Mesendoderm (in vitro differentiated cells): ENCODE measurements around the gene NUP62.

Experiments used
- DNase-seq: peaks from one replicate; pipeline ENCODE4 v3.0.0; 2013
- H2AK5ac ChIP-seq: 2 replicates; pipeline ENCODE4 v1.6.1; 2013; ENCODE audit warnings: low read length, inconsistent platforms
- H2BK120ac ChIP-seq: 2 replicates; pipeline ENCODE4 v1.6.1; 2013; ENCODE audit warnings: low read depth, mild to moderate bottlenecking, low read length, moderate library complexity, mixed read lengths
- H2BK15ac ChIP-seq: replicated peaks from 2 replicates; pipeline ENCODE4 v1.6.1; 2013; ENCODE audit warnings: low read depth, mild to moderate bottlenecking, moderate library complexity
- H2BK5ac ChIP-seq: 2 replicates; pipeline ENCODE4 v1.6.1; 2013; ENCODE audit warnings: low read length, inconsistent platforms
- H3K18ac ChIP-seq: 2 replicates; pipeline ENCODE4 v1.6.1; 2013; ENCODE audit warnings: mild to moderate bottlenecking, low read length, mixed read lengths
- H3K23ac ChIP-seq: one replicate; pipeline ENCODE4 v1.6.1; 2013; ENCODE audit warnings: low read length
- H3K27ac ChIP-seq: 2 replicates; pipeline ENCODE4 v1.5.1; 2013; ENCODE audit warnings: low read depth, mild to moderate bottlenecking, inconsistent platforms, low read length, moderate library complexity
- H3K27me3 ChIP-seq: 2 replicates; pipeline ENCODE4 v1.6.1; 2013; ENCODE audit warnings: low read length, control low read depth, mild to moderate bottlenecking, inconsistent platforms; ENCODE audit not compliant: insufficient read depth, poor library complexity
- H3K36me3 ChIP-seq: 2 replicates; pipeline ENCODE4 v1.6.1; 2013; ENCODE audit warnings: low read length, inconsistent platforms; ENCODE audit not compliant: control insufficient read depth, insufficient read depth
- H3K4ac ChIP-seq: one replicate; pipeline ENCODE4 v1.6.1; 2013; ENCODE audit warnings: low read depth, mild to moderate bottlenecking, low read length, moderate library complexity
- H3K4me1 ChIP-seq: 2 replicates; pipeline ENCODE4 v1.6.1; 2013; ENCODE audit warnings: low read depth, low read length, inconsistent platforms; ENCODE audit not compliant: control insufficient read depth
- H3K4me2 ChIP-seq: 2 replicates; pipeline ENCODE4 v1.6.1; 2013; ENCODE audit warnings: low read length
- H3K4me3 ChIP-seq: 2 replicates; pipeline ENCODE4 v1.5.1; 2013; ENCODE audit warnings: mild to moderate bottlenecking, low read length
- H3K56ac ChIP-seq: one replicate; pipeline ENCODE4 v1.6.1; 2013; ENCODE audit warnings: low read length
- H3K79me1 ChIP-seq: 2 replicates; pipeline ENCODE4 v1.6.1; 2013; ENCODE audit warnings: low read length, inconsistent platforms
- H3K79me2 ChIP-seq: 2 replicates; pipeline ENCODE4 v1.6.1; 2013; ENCODE audit warnings: mild to moderate bottlenecking, low read length; ENCODE audit not compliant: control insufficient read depth, insufficient read depth
- H3K9ac ChIP-seq: 2 replicates; pipeline ENCODE4 v1.6.1; 2013; ENCODE audit warnings: low read length, inconsistent platforms
- H4K5ac ChIP-seq: one replicate; pipeline ENCODE4 v1.6.1; 2013; ENCODE audit warnings: low read length
- H4K8ac ChIP-seq: one replicate; pipeline ENCODE4 v1.6.1; 2013; ENCODE audit warnings: low read depth, mild to moderate bottlenecking, control low read depth, low read length, moderate library complexity
- WGBS: extraction: QIAGEN DNeasy Blood & Tissue Kit; methylation state at CpG from one replicate; pipeline ENCODE4 v1.1.7; 2013; ENCODE audit warnings: low lambda C conversion rate, missing lambda C conversion rate; ENCODE audit not compliant: insufficient coverage; ENCODE audit errors: extremely low coverage; 5-methylcytosine and 5-hydroxymethylcytosine counted together

The NUP62 gene

GRCh38 chr19:49874503-49875157 lies 54.7 kb downstream of the NUP62 start:
- no peak for DNase-seq
- WGBS = no CpG with 5 or more reads among the region's 11 CpGs
- no peak overlapping the region for H3K4me3 ChIP-seq

DNA sequence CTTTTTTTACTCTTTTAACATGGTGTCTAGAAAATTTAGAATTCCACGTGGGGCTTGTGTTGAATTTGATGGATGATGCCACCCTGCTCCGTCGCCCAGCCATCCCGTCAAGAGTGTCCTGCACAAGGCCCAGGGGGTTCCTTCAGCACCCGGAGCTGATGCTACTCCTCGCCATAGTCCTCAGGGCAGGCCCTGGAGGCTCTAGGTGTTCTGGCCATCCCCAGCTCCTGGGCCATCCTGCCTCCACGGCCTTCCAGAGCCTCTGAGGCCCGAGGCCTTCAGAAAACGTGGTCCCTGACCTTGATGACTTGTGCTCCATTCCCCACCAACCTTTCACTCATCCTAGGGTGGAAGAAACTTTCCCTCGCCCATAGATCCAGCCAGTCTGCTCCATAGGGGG lies 55.5 kb downstream of the NUP62 start:
- H3K79me1 ChIP-seq = peaks cover 12% of the 10 kb centered on the region
- no CpG with 5 or more reads among the region's 10 CpGs for WGBS
- no peak overlapping the region for H3K4ac ChIP-seq
- H3K27ac ChIP-seq = no peak overlapping the region
- no peak overlapping the region for H3K56ac ChIP-seq
- H4K8ac ChIP-seq = no peak overlapping the region
- no peak for DNase-seq
- H3K79me2 ChIP-seq = peaks cover 14% of the 10 kb centered on the region
- no peaks in the 10 kb centered on the region for H3K27me3 ChIP-seq
- H3K4me3 ChIP-seq = no peak overlapping the region
- H3K4me1 ChIP-seq = peaks cover 5% of the 10 kb centered on the region
- no peak overlapping the region for H2BK120ac ChIP-seq
- H3K9ac ChIP-seq = no peak overlapping the region
- no peak overlapping the region for H2BK5ac ChIP-seq
- no peak overlapping the region for H3K18ac ChIP-seq
- H3K23ac ChIP-seq = no peak overlapping the region
- H2AK5ac ChIP-seq = no peak overlapping the region
- no peak overlapping the region for H2BK15ac ChIP-seq
- no peak overlapping the region for H4K5ac ChIP-seq
- no peak overlapping the region for H3K4me2 ChIP-seq
- H3K36me3 ChIP-seq = no peaks in the 10 kb centered on the region

More at GRCh38 chr19:49874503-49875157, 54.7 kb downstream of the NUP62 start:
- Histone ChIP-seq H4K8ac (no peak overlapping the region), H3K4me1 (peaks cover 5% of the 10 kb centered on the region), H3K4ac (no peak overlapping the region), H3K9ac (no peak overlapping the region), H3K79me1 (peaks cover 15% of the 10 kb centered on the region), H3K79me2 (peaks cover 16% of the 10 kb centered on the region), H3K4me2 (no peak overlapping the region), H2AK5ac (no peak overlapping the region), H4K5ac (no peak overlapping the region), H3K27me3 (no peaks in the 10 kb centered on the region), H3K18ac (no peak overlapping the region), H3K36me3 (no peaks in the 10 kb centered on the region), H3K56ac (no peak overlapping the region), H2BK5ac (no peak overlapping the region), H3K27ac (no peak overlapping the region), H3K23ac (no peak overlapping the region), H2BK120ac (no peak overlapping the region), H2BK15ac (no peak overlapping the region)

- H4K8ac ChIP-seq = no peak overlapping the region
- H3K79me1 ChIP-seq = peaks cover 8% of the 10 kb centered on the region
- H3K79me2 ChIP-seq = peaks cover 14% of the 10 kb centered on the region
- H2BK120ac ChIP-seq = no peak overlapping the region
- no peak overlapping the region for H3K4me3 ChIP-seq
- H3K36me3 ChIP-seq = no peaks in the 10 kb centered on the region
- H2AK5ac ChIP-seq = no peak overlapping the region
- no peaks in the 10 kb centered on the region for H3K27me3 ChIP-seq
- no peak overlapping the region for H3K23ac ChIP-seq
- H2BK5ac ChIP-seq = no peak overlapping the region
- WGBS = no CpG with 5 or more reads among the region's 29 CpGs
- H3K4me2 ChIP-seq = no peak overlapping the region
- no peak for DNase-seq
- no peak overlapping the region for H3K27ac ChIP-seq
- H4K5ac ChIP-seq = no peak overlapping the region
- no peak overlapping the region for H3K56ac ChIP-seq
- H3K4me1 ChIP-seq = peaks cover 2% of the 10 kb centered on the region
- no peak overlapping the region for H3K9ac ChIP-seq
- H3K18ac ChIP-seq = no peak overlapping the region
- H3K4ac ChIP-seq = no peak overlapping the region
- H2BK15ac ChIP-seq = no peak overlapping the region
Measured at GRCh38 chr19:49873129-49873521, 56.2 kb downstream of the NUP62 start.

- Histone ChIP-seq H3K23ac (no peak overlapping the region), H2AK5ac (no peak overlapping the region), H3K4me1 (peaks cover 2% of the 10 kb centered on the region), H3K36me3 (no peaks in the 10 kb centered on the region), H2BK15ac (no peak overlapping the region), H2BK5ac (no peak overlapping the region), H2BK120ac (no peak overlapping the region), H3K27ac (no peak overlapping the region), H3K79me2 (peaks cover 14% of the 10 kb centered on the region), H3K9ac (no peak overlapping the region), H3K18ac (no peak overlapping the region), H3K27me3 (no peaks in the 10 kb centered on the region), H3K4me2 (no peak overlapping the region), H4K5ac (no peak overlapping the region), H3K4me3 (no peak overlapping the region), H3K79me1 (peaks cover 8% of the 10 kb centered on the region), H4K8ac (no peak overlapping the region), H3K56ac (no peak overlapping the region), H3K4ac (no peak overlapping the region)
- DNase-seq = no peak
- no CpG with 5 or more reads among the region's 27 CpGs for WGBS
Measured at GRCh38 chr19:49872245-49873128, 56.8 kb downstream of the NUP62 start.

GRCh38 chr19:49871349-49871985 lies 57.8 kb downstream of the NUP62 start:
- Histone ChIP-seq H3K4me1 (peaks cover 2% of the 10 kb centered on the region), H2BK15ac (no peak overlapping the region)
- DNase-seq = no peak

More at GRCh38 chr19:49871349-49871985, 57.8 kb downstream of the NUP62 start:
- Histone ChIP-seq H3K4me2 (no peak overlapping the region), H3K4me3 (no peak overlapping the region), H3K9ac (no peak overlapping the region), H3K56ac (no peak overlapping the region), H3K79me1 (peaks cover 8% of the 10 kb centered on the region), H3K79me2 (peaks cover 16% of the 10 kb centered on the region), H2BK120ac (no peak overlapping the region), H3K27me3 (no peaks in the 10 kb centered on the region), H3K4ac (no peak overlapping the region), H3K27ac (no peak overlapping the region), H4K8ac (no peak overlapping the region), H2AK5ac (no peak overlapping the region), H3K23ac (no peak overlapping the region), H4K5ac (no peak overlapping the region), H3K36me3 (no peaks in the 10 kb centered on the region), H2BK5ac (no peak overlapping the region), H3K18ac (no peak overlapping the region)
- no CpG with 5 or more reads among the region's 17 CpGs for WGBS
